ENCODE data around the gene MED13L. TPM values are rescaled to one million over a fixed set of nuclear protein-coding genes. Genes with fewer than 3 reads are reported as not detected.
A peak's percentile ranks its signal among the peaks of the same experiment; 100 is the strongest.

Gene MED13L
- total and polyA plus RNA-seq, 2 donors (not counting 1 experiment from before 2014, with no cell fraction given), result 20.3 to 207 TPM

DNA sequence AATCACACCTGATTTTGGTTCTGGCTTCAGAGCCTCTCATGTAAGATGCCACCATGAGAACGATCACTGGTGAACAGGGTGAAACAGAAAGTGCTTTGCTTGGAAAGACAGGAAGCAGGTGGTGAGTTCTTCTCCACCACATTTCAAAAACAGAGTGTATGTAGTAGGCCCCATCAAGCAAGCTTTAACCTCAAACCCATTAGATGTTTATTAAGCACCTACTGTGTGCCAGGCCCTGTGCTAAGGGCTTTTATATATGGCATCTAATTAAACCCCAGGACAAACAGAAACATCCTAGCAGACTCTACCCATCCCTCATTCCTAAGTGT, 47.8 kb upstream of the MED13L start:
- H3K4me3 Mint-ChIP-seq, result peak overlapping the region; percentile 14
- Histone ChIP-seq H3K79me2 (ENCODE audit: control insufficient read depth, insufficient read depth, low read length) (no peaks in the 10 kb centered on the region), H4K20me1 (ENCODE audit: control insufficient read depth, insufficient read depth, low read length, poor library complexity, severe bottlenecking) (no peaks in the 10 kb centered on the region), H3K4me3 (ENCODE audit: control extremely low read depth in 1 of 5, extremely low read depth in 1 of 5, insufficient read depth in 1 of 5, low read depth in 2 of 5, low read length in 4 of 5) (peak overlapping the region in 1 of 5 experiments; percentile 22), H3K36me3 (replicated peaks in 1 of 2; ENCODE audit: control extremely low read depth in 1 of 2, control insufficient read depth in 1 of 2, extremely low read depth in 1 of 2, insufficient read depth in 2 of 2, low read length in 1 of 2) (no peaks in the 10 kb centered on the region), H3K4me1 (ENCODE audit: control insufficient read depth in 2 of 2, insufficient read depth in 2 of 2, low read length in 2 of 2) (peaks cover 31 to 37% of the 10 kb centered on the region in 2 donors), H3K9me3 (ENCODE audit: control extremely low read depth in 1 of 3, control insufficient read depth in 2 of 3, insufficient read depth in 1 of 3, low read length in 2 of 3) (no peaks in the 10 kb centered on the region), H3K9ac (ENCODE audit: low read length) (peak overlapping the region; percentile 38), H3K27ac (ENCODE audit: low read length in 2 of 2) (peak overlapping the region; percentile 52 to 70), H3K27me3 (replicated peaks in 1 of 4; ENCODE audit: control extremely low read depth in 1 of 4, control insufficient read depth in 3 of 4, insufficient read depth in 4 of 4, low read length in 3 of 4) (no peaks in the 10 kb centered on the region), H2AFZ (ENCODE audit: insufficient read depth, low read depth, low read length, poor library complexity, severe bottlenecking) (peak overlapping the region; percentile 38), H3K4me2 (replicated peaks; ENCODE audit: low read depth, low read length, poor library complexity, severe bottlenecking) (peak overlapping the region; percentile 58)
- ChIA-PET POLR2A (interaction anchor here (0.8 to 2.5 kb wide), 3 partner anchors 10 to 234 kb away, joined by 3 to 8 read pairs (median 6); partner anchors contain the start of gene MAP1LC3B2), CTCF (interaction anchor here (0.6 to 1.5 kb wide), 3 partner anchors 9 to 234 kb away, joined by 3 to 4 read pairs (median 3); partner anchors contain the start of gene MAP1LC3B2)
- peak overlapping the region; percentile 96 for H3K27ac Mint-ChIP-seq
- ATAC-seq (ENCODE audit: low read depth), result peak; percentile 88
- H3K4me1 Mint-ChIP-seq, result peaks cover 30% of the 10 kb centered on the region
- intact Hi-C loops (cut with micrococcal nuclease), result loop anchor here (1.0 kb wide), 1 partner anchor 11 kb away; no protein-coding TSS in a partner anchor
- peak; percentile 76 for DNase-seq
- H3K9me3 Mint-ChIP-seq (ENCODE audit: insufficient read depth), result no peaks in the 10 kb centered on the region
- H3K27me3 Mint-ChIP-seq, result no peaks in the 10 kb centered on the region
- WGBS (ENCODE audit: insufficient coverage), result no CpG with 5 or more reads among the region's 1 CpG
- no peak for TF ChIP-seq EZH2 (IDR thresholded peaks at IDR 0.05; ENCODE audit: borderline replicate concordance, insufficient read depth, low read depth, low read length, poor library complexity, severe bottlenecking)
- TF ChIP-seq, protein P1, sequence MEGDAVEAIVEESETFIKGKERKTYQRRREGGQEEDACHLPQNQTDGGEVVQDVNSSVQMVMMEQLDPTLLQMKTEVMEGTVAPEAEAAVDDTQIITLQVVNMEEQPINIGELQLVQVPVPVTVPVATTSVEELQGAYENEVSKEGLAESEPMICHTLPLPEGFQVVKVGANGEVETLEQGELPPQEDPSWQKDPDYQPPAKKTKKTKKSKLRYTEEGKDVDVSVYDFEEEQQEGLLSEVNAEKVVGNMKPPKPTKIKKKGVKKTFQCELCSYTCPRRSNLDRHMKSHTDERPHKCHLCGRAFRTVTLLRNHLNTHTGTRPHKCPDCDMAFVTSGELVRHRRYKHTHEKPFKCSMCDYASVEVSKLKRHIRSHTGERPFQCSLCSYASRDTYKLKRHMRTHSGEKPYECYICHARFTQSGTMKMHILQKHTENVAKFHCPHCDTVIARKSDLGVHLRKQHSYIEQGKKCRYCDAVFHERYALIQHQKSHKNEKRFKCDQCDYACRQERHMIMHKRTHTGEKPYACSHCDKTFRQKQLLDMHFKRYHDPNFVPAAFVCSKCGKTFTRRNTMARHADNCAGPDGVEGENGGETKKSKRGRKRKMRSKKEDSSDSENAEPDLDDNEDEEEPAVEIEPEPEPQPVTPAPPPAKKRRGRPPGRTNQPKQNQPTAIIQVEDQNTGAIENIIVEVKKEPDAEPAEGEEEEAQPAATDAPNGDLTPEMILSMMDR (IDR thresholded peaks at IDR 0.05), result no peak

DNA sequence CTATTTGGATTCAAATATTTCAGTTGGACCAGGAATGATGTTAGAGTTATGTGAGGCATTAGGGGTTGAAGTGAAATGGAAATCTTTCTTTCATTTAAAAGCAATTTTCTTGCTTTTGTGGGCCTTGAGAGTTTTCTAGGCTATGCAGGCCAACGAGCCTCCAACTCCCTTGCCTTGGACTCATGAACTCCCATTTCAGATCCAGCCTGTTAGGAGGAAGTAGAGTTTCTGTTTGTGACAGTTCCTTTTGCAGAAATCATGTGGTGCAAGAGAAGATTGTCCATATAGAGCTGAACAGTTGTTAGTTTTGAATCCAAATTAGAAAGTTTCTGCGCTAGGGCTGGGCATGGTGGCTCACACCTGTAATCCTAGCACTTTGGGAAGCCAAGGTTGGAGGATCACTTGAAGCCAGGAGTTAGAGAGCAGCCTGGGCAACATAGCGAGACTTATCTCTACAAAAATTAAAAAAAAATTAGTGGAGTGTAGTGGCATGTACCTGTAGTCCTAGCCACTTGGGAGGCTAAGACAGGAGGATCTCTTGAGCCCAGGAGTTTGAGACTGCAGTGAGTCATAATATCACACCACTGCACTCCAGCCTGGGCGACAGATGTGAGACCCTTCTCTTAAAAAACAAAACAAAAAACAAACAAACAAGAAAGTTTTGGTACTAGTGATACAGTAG, 47.3 kb upstream of the MED13L start:
- Mint-ChIP-seq H3K4me3 (peak overlapping the region; percentile 14), H3K4me1 (peaks cover 35% of the 10 kb centered on the region), H3K9me3 (ENCODE audit: insufficient read depth) (no peaks in the 10 kb centered on the region), H3K27me3 (no peaks in the 10 kb centered on the region), H3K27ac (peak overlapping the region; percentile 96)
- Histone ChIP-seq H3K4me1 (ENCODE audit: control insufficient read depth in 2 of 2, insufficient read depth in 2 of 2, low read length in 2 of 2) (peaks cover 36 to 42% of the 10 kb centered on the region in 2 donors), H3K36me3 (replicated peaks in 1 of 2; ENCODE audit: control extremely low read depth in 1 of 2, control insufficient read depth in 1 of 2, extremely low read depth in 1 of 2, insufficient read depth in 2 of 2, low read length in 1 of 2) (no peaks in the 10 kb centered on the region), H3K79me2 (ENCODE audit: control insufficient read depth, insufficient read depth, low read length) (no peaks in the 10 kb centered on the region), H4K20me1 (ENCODE audit: control insufficient read depth, insufficient read depth, low read length, poor library complexity, severe bottlenecking) (no peaks in the 10 kb centered on the region), H3K27ac (ENCODE audit: low read length in 2 of 2) (peak overlapping the region; percentile 52 to 70), H2AFZ (ENCODE audit: insufficient read depth, low read depth, low read length, poor library complexity, severe bottlenecking) (peak overlapping the region; percentile 38), H3K4me3 (ENCODE audit: control extremely low read depth in 1 of 5, extremely low read depth in 1 of 5, insufficient read depth in 1 of 5, low read depth in 2 of 5, low read length in 4 of 5) (peak overlapping the region in 1 of 5 experiments; percentile 22), H3K9me3 (ENCODE audit: control extremely low read depth in 1 of 3, control insufficient read depth in 2 of 3, insufficient read depth in 1 of 3, low read length in 2 of 3) (no peaks in the 10 kb centered on the region), H3K4me2 (replicated peaks; ENCODE audit: low read depth, low read length, poor library complexity, severe bottlenecking) (peak overlapping the region; percentile 58), H3K27me3 (replicated peaks in 1 of 4; ENCODE audit: control extremely low read depth in 1 of 4, control insufficient read depth in 3 of 4, insufficient read depth in 4 of 4, low read length in 3 of 4) (no peaks in the 10 kb centered on the region), H3K9ac (ENCODE audit: low read length) (peak overlapping the region; percentile 38)
- intact Hi-C loops (cut with micrococcal nuclease), result loop anchor here (1.0 to 5.0 kb wide), 2 partner anchors 12 to 33 kb away; no protein-coding TSS in a partner anchor
- no peak for ATAC-seq (ENCODE audit: low read depth)
- POLR2A ChIA-PET, result interaction anchor here (0.8 to 2.5 kb wide), 3 partner anchors 11 to 235 kb away, joined by 3 to 8 read pairs (median 6); partner anchors contain the start of gene MAP1LC3B2
- no peak for DNase-seq
- WGBS (ENCODE audit: insufficient coverage), result no CpG with 5 or more reads among the region's 4 CpGs
- TF ChIP-seq EZH2 (IDR thresholded peaks at IDR 0.05; ENCODE audit: borderline replicate concordance, insufficient read depth, low read depth, low read length, poor library complexity, severe bottlenecking), result no peak
- TF ChIP-seq, protein P1 (IDR thresholded peaks at IDR 0.05), result no peak
- CTCF ChIA-PET, result interaction anchor here (1.2 to 1.5 kb wide), 2 partner anchors 10 to 234 kb away, joined by 3 to 4 read pairs; partner anchors contain the start of gene MAP1LC3B2

All from B cell (primary cell).